H1 (cell line): ENCODE data around the gene SLC38A10. TPM values are rescaled to one million over a fixed set of nuclear protein-coding genes. Genes with fewer than 3 reads are reported as not detected.

ENCODE experiments used
- CTCF ChIA-PET: fragments of 300-600 bp; sonication (Branson Sonifier 250); formaldehyde crosslinking; loops from one replicate; lab custom pipeline; 2021; ENCODE audit not compliant: partially characterized antibody; lab: Charles Lee
- POLR2A ChIA-PET: fragments of 300-600 bp; sonication (Branson Sonifier 250); formaldehyde crosslinking; loops from one replicate; lab custom pipeline; 2021; ENCODE audit warnings: inconsistent platforms; ENCODE audit not compliant: partially characterized antibody; lab: Charles Lee
- DNase-seq, 2 experiments: peaks; one replicate each; pipeline versions ENCODE4 v3.0.0 to v3.0.0-alpha.2; 2010 to 2022; ENCODE audit warnings: low spot score in 2 of 2, low read depth in 1 of 2, mixed read lengths in 1 of 2
- FAIRE-seq: peaks from 2 replicates; lab custom pipeline; 2011; peaks lifted over from hg19 to GRCh38; lab: Jason Lieb, UNC
- H2AFZ ChIP-seq: 2 replicates; pipeline ENCODE4 v1.8.1; 2012; ENCODE audit warnings: low read length, inconsistent platforms
- H2AK5ac ChIP-seq: 2 replicates; pipeline ENCODE4 v1.6.1; 2013; ENCODE audit warnings: low read depth, low read length
- H2BK120ac ChIP-seq: replicated peaks from 2 replicates; pipeline ENCODE3; 2013; ENCODE audit warnings: low read depth, low read length, inconsistent platforms
- H2BK12ac ChIP-seq: 2 replicates; pipeline ENCODE4 v1.6.1; 2013; ENCODE audit warnings: low read depth, low read length
- H2BK15ac ChIP-seq: 2 replicates; pipeline ENCODE4 v1.6.1; 2013; ENCODE audit warnings: low read length
- H2BK20ac ChIP-seq: 2 replicates; pipeline ENCODE4 v1.6.1; 2013; ENCODE audit warnings: low read length
- H2BK5ac ChIP-seq: 2 replicates; pipeline ENCODE4 v1.6.1; 2013; ENCODE audit warnings: low read depth, low read length
- H3K14ac ChIP-seq: 2 replicates; pipeline ENCODE4 v1.6.1; 2013; ENCODE audit warnings: inconsistent platforms; ENCODE audit not compliant: insufficient read length
- H3K18ac ChIP-seq: 2 replicates; pipeline ENCODE4 v1.6.1; 2013; ENCODE audit warnings: low read length; ENCODE audit errors: extremely low read depth
- H3K23ac ChIP-seq: 2 replicates; pipeline ENCODE4 v1.6.1; 2013; ENCODE audit warnings: inconsistent platforms; ENCODE audit not compliant: insufficient read length
- H3K23me2 ChIP-seq: 2 replicates; pipeline ENCODE4 v1.6.1; 2013; ENCODE audit warnings: low read depth, low read length
- H3K27ac ChIP-seq: 2 replicates; pipeline ENCODE4 v1.6.1; 2011; ENCODE audit warnings: low read depth, low read length, inconsistent platforms
- H3K27me3 ChIP-seq, 4 experiments: replicated peaks in 1 of 4; 1 replicate in 1 of 4; 2 replicates in 3 of 4; pipeline versions ENCODE4 v1.6.1 to v1.8.1; 2011 to 2013; ENCODE audit warnings: low read length in 3 of 4, mild to moderate bottlenecking in 3 of 4, inconsistent platforms in 2 of 4, mixed read lengths in 2 of 4, moderate library complexity in 1 of 4; ENCODE audit not compliant: control insufficient read depth in 3 of 4, insufficient read depth in 3 of 4; ENCODE audit errors: extremely low read depth in 1 of 4
- H3K36me3 ChIP-seq, 4 experiments: 2 replicates each; pipeline versions ENCODE4 v1.6.1 to v1.8.1; 2011 to 2013; ENCODE audit warnings: mild to moderate bottlenecking in 4 of 4, low read length in 3 of 4, moderate library complexity in 2 of 4, control low read depth in 1 of 4, inconsistent platforms in 1 of 4; ENCODE audit not compliant: insufficient read depth in 4 of 4, control insufficient read depth in 2 of 4
- H3K4ac ChIP-seq: replicated peaks from 2 replicates; pipeline ENCODE3; 2013; ENCODE audit warnings: low read length, low read depth, mixed read lengths, inconsistent platforms; ENCODE audit not compliant: insufficient read length
- H3K4me1 ChIP-seq, 4 experiments: replicated peaks in 1 of 4; 1 replicate in 1 of 4; 2 replicates in 3 of 4; pipeline versions ENCODE4 v1.6.1 to v1.8.1; 2011 to 2013; ENCODE audit warnings: low read length in 3 of 4, inconsistent platforms in 2 of 4, mixed read lengths in 1 of 4; ENCODE audit not compliant: insufficient read depth in 4 of 4, control insufficient read depth in 3 of 4
- H3K4me2 ChIP-seq, 2 experiments: 2 replicates each; pipeline versions ENCODE4 v1.6.1 to v1.8.1; 2011 to 2013; ENCODE audit warnings: low read depth in 2 of 2, low read length in 2 of 2, control low read depth in 1 of 2, inconsistent platforms in 1 of 2, mild to moderate bottlenecking in 1 of 2; ENCODE audit not compliant: insufficient read depth in 1 of 2
- H3K4me3 ChIP-seq, 4 experiments: fragments of 200-600, 300-600 bp in 1 of 4; sonication (generic), shearing (Covaris generic), sonication (Bioruptor Twin) in 1 of 4; 2 replicates each; pipeline versions ENCODE4 v1.5.1 to v1.8.1; 2011 to 2016; ENCODE audit warnings: low read length in 4 of 4, low read depth in 3 of 4, control low read depth in 2 of 4, inconsistent platforms in 2 of 4, mild to moderate bottlenecking in 2 of 4, mixed read lengths in 1 of 4, moderate library complexity in 1 of 4; ENCODE audit not compliant: insufficient read depth in 2 of 4; ENCODE audit errors: extremely low read depth in 1 of 4
- H3K56ac ChIP-seq: replicated peaks from 2 replicates; pipeline ENCODE3; 2013; ENCODE audit warnings: low read depth, mild to moderate bottlenecking, mixed read lengths, low read length, inconsistent platforms; ENCODE audit not compliant: insufficient read length
- H3K79me1 ChIP-seq: 2 replicates; pipeline ENCODE4 v1.6.1; 2013; ENCODE audit warnings: low read depth, low read length, control low read depth
- H3K79me2 ChIP-seq, 2 experiments: 2 replicates each; pipeline versions ENCODE4 v1.6.1 to v1.8.1; 2012 to 2013; ENCODE audit warnings: low read length in 2 of 2, mild to moderate bottlenecking in 2 of 2, inconsistent platforms in 1 of 2; ENCODE audit not compliant: insufficient read depth in 2 of 2, control insufficient read depth in 1 of 2
- H3K9ac ChIP-seq, 4 experiments: replicated peaks in 1 of 4; 1 replicate in 1 of 4; 2 replicates in 3 of 4; pipeline versions ENCODE4 v1.6.1 to v1.8.1; 2011 to 2013; ENCODE audit warnings: low read depth in 3 of 4, low read length in 3 of 4, control low read depth in 2 of 4, mild to moderate bottlenecking in 2 of 4, moderate library complexity in 2 of 4, inconsistent platforms in 1 of 4; ENCODE audit errors: extremely low read depth in 1 of 4
- H3K9me3 ChIP-seq, 2 experiments: 2 replicates each; pipeline versions ENCODE4 v1.6.1 to v1.8.1; 2012 to 2013; ENCODE audit warnings: mild to moderate bottlenecking in 2 of 2, moderate library complexity in 2 of 2, control low read depth in 1 of 2, inconsistent platforms in 1 of 2, low read depth in 1 of 2, low read length in 1 of 2, mixed read lengths in 1 of 2; ENCODE audit not compliant: insufficient read depth in 2 of 2
- H4K20me1 ChIP-seq, 2 experiments: replicated peaks in 1 of 2; 2 replicates each; pipeline versions ENCODE3 to v1.8.1; 2011 to 2013; ENCODE audit warnings: inconsistent platforms in 2 of 2, low read length in 2 of 2, mild to moderate bottlenecking in 1 of 2; ENCODE audit not compliant: insufficient read depth in 2 of 2, control insufficient read depth in 1 of 2
- H4K5ac ChIP-seq: 2 replicates; pipeline ENCODE4 v1.6.1; 2013; ENCODE audit warnings: low read length, low read depth, mixed read lengths, inconsistent platforms; ENCODE audit not compliant: insufficient read length
- H4K8ac ChIP-seq: 2 replicates; pipeline ENCODE4 v1.8.0; 2013; ENCODE audit warnings: mild to moderate bottlenecking, moderate library complexity, low read length, inconsistent platforms; ENCODE audit not compliant: insufficient read depth; ENCODE audit errors: extremely low read depth
- H4K91ac ChIP-seq: replicated peaks from 2 replicates; pipeline ENCODE3; 2013; ENCODE audit warnings: low read length, mixed read lengths, inconsistent platforms; ENCODE audit not compliant: insufficient read length
- JUN ChIP-seq: IDR thresholded peaks from 2 replicates; pipeline ENCODE4 v1.6.1; 2011; ENCODE audit warnings: low read depth, mild to moderate bottlenecking, improper control_type of control experiment, low read length
- POU5F1 ChIP-seq: IDR thresholded peaks from 2 replicates; pipeline ENCODE4 v1.6.1; 2011; ENCODE audit warnings: low read depth, mild to moderate bottlenecking, low read length, moderate library complexity
- RBBP5 ChIP-seq: IDR thresholded peaks from 2 replicates; pipeline ENCODE4 v1.7.1; 2012; ENCODE audit warnings: low read depth, mild to moderate bottlenecking, inconsistent platforms, low read length, moderate library complexity, borderline replicate concordance
- RXRA ChIP-seq: IDR thresholded peaks from 2 replicates; pipeline ENCODE4 v1.6.1; 2011; ENCODE audit warnings: low read depth, mild to moderate bottlenecking, low read length, moderate library complexity; ENCODE audit not compliant: insufficient read depth
- SIN3A ChIP-seq, 2 experiments: IDR thresholded peaks in 1 of 2; conservative IDR thresholded peaks in 1 of 2; 2 replicates each; pipeline ENCODE4 v1.6.1; 2011 to 2012; ENCODE audit warnings: low read length in 2 of 2, improper control_type of control experiment in 1 of 2, low read depth in 1 of 2, mild to moderate bottlenecking in 1 of 2
- SP2 ChIP-seq: IDR thresholded peaks from 2 replicates; pipeline ENCODE4 v1.6.1; 2012; ENCODE audit warnings: mild to moderate bottlenecking, low read length, inconsistent platforms
- WGBS, 2 experiments: shearing (Covaris generic) in 1 of 2; methylation state at CpG; one replicate each; pipeline versions ENCODE4 v1.1.6 to v1.1.7; 2013 to 2015; ENCODE audit warnings: low lambda C conversion rate in 2 of 2, mixed read lengths in 2 of 2, inconsistent platforms in 1 of 2, low coverage in 1 of 2, missing lambda C conversion rate in 1 of 2; ENCODE audit not compliant: insufficient replicate concordance in 2 of 2, insufficient coverage in 1 of 2, insufficient read length in 1 of 2; ENCODE audit errors: extremely low coverage in 1 of 2, missing lambda C conversion rate in 1 of 2; 5-methylcytosine and 5-hydroxymethylcytosine counted together
- polyA plus RNA-seq, 7 experiments: library from polyadenylated mRNA; depleted of rRNA in 3 of 7; stranded (reverse) in 5 of 7; unstranded in 2 of 7; fragments of >200 nt in 5 of 7; fragments of 200-250 nt in 2 of 7; gene quantifications; 1 replicate in 5 of 7; 2 replicates in 1 of 7; 4 replicates in 1 of 7; pipeline versions ENCODE4 v1.2.1 to v1.2.3, GENCODE V29; 2011 to 2013; ENCODE audit warnings: missing spikeins in 2 of 7, mixed read lengths in 2 of 7
- total RNA-seq: library from RNA; stranded (reverse); fragmentation: NEBNext Ultra II Directional; extraction: Animal tissue kit (Norgen Biotek cat#: 25700); gene quantifications from 2 replicates; pipeline ENCODE4 v1.2.1, GENCODE V29; 2021

SLC38A10 gene
- total and polyA plus RNA-seq, 2 of the 8 experiments (the other 6 are each of a cell fraction or from before 2014, with no cell fraction given): 26.4 to 41.0 TPM

DNA sequence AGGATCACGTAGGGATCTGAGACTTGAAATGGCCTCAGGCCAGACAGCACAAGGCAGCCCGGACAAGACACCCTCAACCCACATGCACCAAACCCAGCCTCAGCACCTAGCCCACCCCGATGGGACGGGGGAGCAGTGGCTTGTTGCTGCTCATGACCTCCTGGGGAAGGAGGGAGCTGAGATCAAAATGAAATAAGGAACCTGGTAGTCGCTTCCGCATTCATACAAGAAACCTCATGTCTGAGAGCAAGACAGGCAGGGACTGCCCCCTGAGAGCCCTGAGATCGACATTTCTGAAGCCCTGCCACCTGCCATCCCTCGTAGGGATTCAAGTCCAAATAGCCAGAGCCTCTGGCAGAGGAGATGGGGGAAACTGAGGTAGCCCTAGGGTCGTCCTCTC lies 66.7 kb downstream of the SLC38A10 start:
- no peak overlapping the region for H4K8ac ChIP-seq
- H3K14ac ChIP-seq: no peak overlapping the region
- no peaks in the 10 kb centered on the region; a peak in 1 of 7 replicates for H3K4me1 ChIP-seq
- no peak overlapping the region for H2AK5ac ChIP-seq
- no peak overlapping the region for H3K4ac ChIP-seq
- no peak overlapping the region for H3K4me3 ChIP-seq
- no peak overlapping the region for H2BK20ac ChIP-seq
- H4K5ac ChIP-seq: no peak overlapping the region
- H3K27me3 ChIP-seq: peaks cover 0 to 2% (median 0%) of the 10 kb centered on the region in 4 experiments; a peak in 2 of 7 replicates
- no peaks in the 10 kb centered on the region; a peak in 1 of 4 replicates for H3K9me3 ChIP-seq
- H3K23ac ChIP-seq: no peak overlapping the region
- H2BK5ac ChIP-seq: no peak overlapping the region
- H3K27ac ChIP-seq: no peak overlapping the region
- no peak overlapping the region for H2AFZ ChIP-seq
- no peak overlapping the region for H4K91ac ChIP-seq
- no peak overlapping the region for H2BK120ac ChIP-seq
- no peaks in the 10 kb centered on the region for H3K79me1 ChIP-seq
- FAIRE-seq (no peak), DNase-seq (no peak)
- H3K4me2 ChIP-seq: no peak overlapping the region
- POLR2A ChIA-PET: interaction anchor here (0.6 to 1.7 kb wide), 3 partner anchors 9 to 481 kb away, joined by 3 read pairs; no protein-coding TSS in a partner anchor
- no peak for TF ChIP-seq JUN
- TF ChIP-seq SP2: no peak
- TF ChIP-seq SIN3A (conservative IDR thresholded peaks at IDR 0.05 in 1 of 2, IDR thresholded peaks at IDR 0.05 in 1 of 2; ENCODE audit: low read depth in 1 of 2, low read length in 2 of 2): no peak
- no peak for TF ChIP-seq RBBP5
- no peak for TF ChIP-seq RXRA
- TF ChIP-seq POU5F1: no peak
- no peak overlapping the region for H3K18ac ChIP-seq
- 85% methylated on average over 8 of the region's 9 CpGs; no CpG with 5 or more reads in 1 of the 2 experiments for WGBS, 2 experiments
- H4K20me1 ChIP-seq: peaks cover 0 to 8% of the 10 kb centered on the region in 2 experiments
- H2BK12ac ChIP-seq: no peak overlapping the region
- H2BK15ac ChIP-seq: no peak overlapping the region
- no peak overlapping the region for H3K56ac ChIP-seq
- H3K9ac ChIP-seq: no peak overlapping the region
- H3K79me2 ChIP-seq: no peaks in the 10 kb centered on the region
- CTCF ChIA-PET: interaction anchor here (0.7 kb wide), 1 partner anchor 8 kb away, joined by 3 read pairs; no protein-coding TSS in a partner anchor
- H3K36me3 ChIP-seq: peaks cover 0 to 18% (median 4%) of the 10 kb centered on the region in 4 experiments; a peak in 5 of 8 replicates
- H3K23me2 ChIP-seq: peaks cover 3% of the 10 kb centered on the region; the same call in 1 of the 2 replicates
